ENCODE measurements around the gene ANXA2R.
A peak's percentile ranks its signal among the peaks of the same experiment; 100 is the strongest.

DNA sequence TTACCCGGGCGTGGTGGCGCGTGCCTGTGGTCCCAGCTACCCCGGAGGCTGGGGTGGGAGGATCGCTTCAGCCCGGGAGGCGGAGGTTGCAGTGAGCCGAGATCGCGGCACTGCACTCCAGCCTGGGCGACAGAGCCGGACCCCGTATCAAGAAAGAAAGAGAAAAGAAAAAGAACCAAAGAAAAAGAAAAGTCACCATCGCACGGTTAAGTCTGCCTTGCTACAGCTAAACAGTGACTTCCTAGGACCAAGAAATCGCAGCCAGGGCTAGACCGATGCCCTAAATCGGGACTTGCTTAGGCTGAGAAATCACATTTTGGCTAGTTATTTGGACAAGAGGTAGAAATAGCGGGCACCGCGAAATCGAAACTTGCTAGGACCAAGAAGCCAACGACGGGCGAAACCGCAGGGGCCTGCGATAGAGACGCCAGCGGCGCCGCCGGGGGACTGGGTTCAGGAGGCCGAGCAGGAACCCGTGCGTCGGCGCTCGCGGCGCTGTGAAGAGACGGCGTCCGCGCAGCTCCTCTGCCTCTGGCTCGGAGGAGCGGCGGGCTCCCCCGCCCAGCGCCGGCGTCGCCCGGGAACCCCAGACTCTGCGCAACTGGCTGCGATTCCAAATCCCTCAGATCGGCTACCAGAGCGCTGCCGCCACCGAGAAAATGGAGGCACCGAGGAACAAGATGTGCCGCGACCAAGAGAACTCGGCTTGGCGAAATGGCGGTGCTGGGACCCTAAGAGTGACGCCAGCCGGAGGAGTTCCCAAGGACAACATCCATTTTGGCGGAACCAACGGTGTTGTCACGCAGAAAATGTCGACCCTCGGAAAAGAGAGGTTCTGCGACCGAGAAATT lies 26.1 kb upstream of the ANXA2R start:
- TF ChIP-seq, protein P1, sequence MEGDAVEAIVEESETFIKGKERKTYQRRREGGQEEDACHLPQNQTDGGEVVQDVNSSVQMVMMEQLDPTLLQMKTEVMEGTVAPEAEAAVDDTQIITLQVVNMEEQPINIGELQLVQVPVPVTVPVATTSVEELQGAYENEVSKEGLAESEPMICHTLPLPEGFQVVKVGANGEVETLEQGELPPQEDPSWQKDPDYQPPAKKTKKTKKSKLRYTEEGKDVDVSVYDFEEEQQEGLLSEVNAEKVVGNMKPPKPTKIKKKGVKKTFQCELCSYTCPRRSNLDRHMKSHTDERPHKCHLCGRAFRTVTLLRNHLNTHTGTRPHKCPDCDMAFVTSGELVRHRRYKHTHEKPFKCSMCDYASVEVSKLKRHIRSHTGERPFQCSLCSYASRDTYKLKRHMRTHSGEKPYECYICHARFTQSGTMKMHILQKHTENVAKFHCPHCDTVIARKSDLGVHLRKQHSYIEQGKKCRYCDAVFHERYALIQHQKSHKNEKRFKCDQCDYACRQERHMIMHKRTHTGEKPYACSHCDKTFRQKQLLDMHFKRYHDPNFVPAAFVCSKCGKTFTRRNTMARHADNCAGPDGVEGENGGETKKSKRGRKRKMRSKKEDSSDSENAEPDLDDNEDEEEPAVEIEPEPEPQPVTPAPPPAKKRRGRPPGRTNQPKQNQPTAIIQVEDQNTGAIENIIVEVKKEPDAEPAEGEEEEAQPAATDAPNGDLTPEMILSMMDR (IDR thresholded peaks at IDR 0.05 in 8 of 11, conservative IDR thresholded peaks at IDR 0.05 in 3 of 11): no peak
- TF ChIP-seq POLR2A (IDR thresholded peaks at IDR 0.05) (peak; percentile 10 to 38 (median 20)), POLR2AphosphoS5 (IDR thresholded peaks at IDR 0.05) (peak; percentile 3 to 84 (median 69))

Data from spleen (tissue), 7 donors.